ENCODE data around the gene ABCC2.

ABCC2 gene

GRCh38 chr10:99765672-99766301 lies 16.7 kb upstream of the ABCC2 start:
- H3K9me3 ChIP-seq (ENCODE audit: insufficient read depth, low read depth, low read length) = no peaks in the 10 kb centered on the region
- H3K4me2 ChIP-seq (ENCODE audit: low read depth, low read length, poor library complexity, severe bottlenecking) = no peak overlapping the region
- no peaks in the 10 kb centered on the region for H3K79me2 ChIP-seq (ENCODE audit: insufficient read depth, low read length)
- H2AFZ ChIP-seq (ENCODE audit: low read length) = no peak overlapping the region
- no peak overlapping the region for H3K4me3 ChIP-seq (ENCODE audit: low read length, poor library complexity, severe bottlenecking)
- TF ChIP-seq EZH2phosphoT487 (IDR thresholded peaks at IDR 0.05; ENCODE audit: borderline replicate concordance) (no peak), CTCF (conservative IDR thresholded peaks at IDR 0.05; ENCODE audit: low read length) (no peak)
- no peaks in the 10 kb centered on the region for H3K27me3 ChIP-seq (ENCODE audit: insufficient read depth, low read length, poor library complexity, severe bottlenecking)
- H3K9ac ChIP-seq (ENCODE audit: low read depth, low read length, poor library complexity, severe bottlenecking) = no peak overlapping the region
- no peaks in the 10 kb centered on the region for H3K36me3 ChIP-seq (ENCODE audit: insufficient read depth, low read length)
- no peaks in the 10 kb centered on the region for H3K4me1 ChIP-seq (ENCODE audit: insufficient read depth, low read length, poor library complexity, severe bottlenecking)
- H4K20me1 ChIP-seq (ENCODE audit: insufficient read depth, low read length, poor library complexity, severe bottlenecking) = no peaks in the 10 kb centered on the region
- H3F3A ChIP-seq (ENCODE audit: low read depth) = no peaks in the 10 kb centered on the region
- no peaks in the 10 kb centered on the region for H3K9me2 ChIP-seq (replicated peaks; ENCODE audit: low read depth, low read length)

GRCh38 chr10:99766302-99766681 lies 16.1 kb upstream of the ABCC2 start:
- TF ChIP-seq EZH2phosphoT487 (IDR thresholded peaks at IDR 0.05; ENCODE audit: borderline replicate concordance) (no peak), CTCF (conservative IDR thresholded peaks at IDR 0.05; ENCODE audit: low read length) (no peak)
- Histone ChIP-seq H3K4me3 (ENCODE audit: low read length, poor library complexity, severe bottlenecking) (no peak overlapping the region), H3K9me2 (replicated peaks; ENCODE audit: low read depth, low read length) (no peaks in the 10 kb centered on the region), H3F3A (ENCODE audit: low read depth) (no peaks in the 10 kb centered on the region), H3K36me3 (ENCODE audit: insufficient read depth, low read length) (no peaks in the 10 kb centered on the region), H3K9ac (ENCODE audit: low read depth, low read length, poor library complexity, severe bottlenecking) (no peak overlapping the region), H2AFZ (ENCODE audit: low read length) (no peak overlapping the region), H4K20me1 (ENCODE audit: insufficient read depth, low read length, poor library complexity, severe bottlenecking) (no peaks in the 10 kb centered on the region), H3K4me2 (ENCODE audit: low read depth, low read length, poor library complexity, severe bottlenecking) (no peak overlapping the region), H3K79me2 (ENCODE audit: insufficient read depth, low read length) (no peaks in the 10 kb centered on the region), H3K9me3 (ENCODE audit: insufficient read depth, low read depth, low read length) (no peaks in the 10 kb centered on the region), H3K27me3 (ENCODE audit: insufficient read depth, low read length, poor library complexity, severe bottlenecking) (no peaks in the 10 kb centered on the region), H3K4me1 (ENCODE audit: insufficient read depth, low read length, poor library complexity, severe bottlenecking) (no peaks in the 10 kb centered on the region)

GRCh38 chr10:99767901-99768300 lies 14.5 kb upstream of the ABCC2 start:
- Histone ChIP-seq H3K4me1 (ENCODE audit: insufficient read depth, low read length, poor library complexity, severe bottlenecking) (no peaks in the 10 kb centered on the region), H3K4me3 (ENCODE audit: low read length, poor library complexity, severe bottlenecking) (no peak overlapping the region), H4K20me1 (ENCODE audit: insufficient read depth, low read length, poor library complexity, severe bottlenecking) (no peaks in the 10 kb centered on the region), H3K9me2 (replicated peaks; ENCODE audit: low read depth, low read length) (no peaks in the 10 kb centered on the region), H3K9me3 (ENCODE audit: insufficient read depth, low read depth, low read length) (no peaks in the 10 kb centered on the region), H3K9ac (ENCODE audit: low read depth, low read length, poor library complexity, severe bottlenecking) (no peak overlapping the region), H3K79me2 (ENCODE audit: insufficient read depth, low read length) (no peaks in the 10 kb centered on the region), H3K4me2 (ENCODE audit: low read depth, low read length, poor library complexity, severe bottlenecking) (no peak overlapping the region), H3K36me3 (ENCODE audit: insufficient read depth, low read length) (no peaks in the 10 kb centered on the region), H3K27me3 (ENCODE audit: insufficient read depth, low read length, poor library complexity, severe bottlenecking) (no peaks in the 10 kb centered on the region), H2AFZ (ENCODE audit: low read length) (no peak overlapping the region), H3F3A (ENCODE audit: low read depth) (no peaks in the 10 kb centered on the region)
- no peak for TF ChIP-seq EZH2phosphoT487 (IDR thresholded peaks at IDR 0.05; ENCODE audit: borderline replicate concordance)

GRCh38 chr10:99768556-99768955 lies 13.9 kb upstream of the ABCC2 start:
- no peaks in the 10 kb centered on the region for H3K36me3 ChIP-seq (ENCODE audit: insufficient read depth, low read length)
- no peak overlapping the region for H3K4me3 ChIP-seq (ENCODE audit: low read length, poor library complexity, severe bottlenecking)
- no peak for TF ChIP-seq EZH2phosphoT487 (IDR thresholded peaks at IDR 0.05; ENCODE audit: borderline replicate concordance)
- no peak for TF ChIP-seq CTCF (conservative IDR thresholded peaks at IDR 0.05; ENCODE audit: low read length)
- no peak overlapping the region for H2AFZ ChIP-seq (ENCODE audit: low read length)
- H3K4me1 ChIP-seq (ENCODE audit: insufficient read depth, low read length, poor library complexity, severe bottlenecking) = no peaks in the 10 kb centered on the region
- no peaks in the 10 kb centered on the region for H3K9me2 ChIP-seq (replicated peaks; ENCODE audit: low read depth, low read length)
- H4K20me1 ChIP-seq (ENCODE audit: insufficient read depth, low read length, poor library complexity, severe bottlenecking) = no peaks in the 10 kb centered on the region
- no peaks in the 10 kb centered on the region for H3K27me3 ChIP-seq (ENCODE audit: insufficient read depth, low read length, poor library complexity, severe bottlenecking)
- H3K4me2 ChIP-seq (ENCODE audit: low read depth, low read length, poor library complexity, severe bottlenecking) = no peak overlapping the region
- H3K9ac ChIP-seq (ENCODE audit: low read depth, low read length, poor library complexity, severe bottlenecking) = no peak overlapping the region
- H3K9me3 ChIP-seq (ENCODE audit: insufficient read depth, low read depth, low read length) = no peaks in the 10 kb centered on the region
- H3K79me2 ChIP-seq (ENCODE audit: insufficient read depth, low read length) = no peaks in the 10 kb centered on the region
- no peaks in the 10 kb centered on the region for H3F3A ChIP-seq (ENCODE audit: low read depth)

Data from Loucy (cell line).